ENCODE data around the gene ANKS1A.
"Not testable (repeated sequence)": the region's sequence is repeated elsewhere in the genome, so short reads cannot be mapped to it uniquely, and the experiment has no call there.

Gene ANKS1A

GRCh38 chr6:35099116-35099515 lies 210.1 kb downstream of the ANKS1A start:
- H3K27ac ChIP-seq (ENCODE audit: low read depth, low read length): no peak overlapping the region
- H3K27me3 ChIP-seq (ENCODE audit: insufficient read depth, low read length): no peaks in the 10 kb centered on the region
- 95% methylated on average over 5 of the region's 5 CpGs for WGBS
- H3K4me1 ChIP-seq (ENCODE audit: insufficient read depth, low read length): peaks cover 22% of the 10 kb centered on the region
- no peak overlapping the region for H3K9ac ChIP-seq (ENCODE audit: low read depth, low read length)
- no peaks in the 10 kb centered on the region for H3K9me3 ChIP-seq (ENCODE audit: insufficient read depth, low read depth, low read length)
- H3K4me3 ChIP-seq (ENCODE audit: low read length): no peak overlapping the region
- no peaks in the 10 kb centered on the region for H3K36me3 ChIP-seq (ENCODE audit: insufficient read depth, low read length)

- no peaks in the 10 kb centered on the region; the same call in 1 of the 2 replicates for H3K9me3 ChIP-seq (ENCODE audit: insufficient read depth, low read depth, low read length)
- H3K36me3 ChIP-seq (ENCODE audit: insufficient read depth, low read length): no peaks in the 10 kb centered on the region
- H3K27ac ChIP-seq (ENCODE audit: low read depth, low read length): no peak overlapping the region
- H3K4me1 ChIP-seq (ENCODE audit: insufficient read depth, low read length): no peaks in the 10 kb centered on the region
- H3K4me3 ChIP-seq (ENCODE audit: low read length): no peak overlapping the region
- no peaks in the 10 kb centered on the region for H3K27me3 ChIP-seq (ENCODE audit: insufficient read depth, low read length)
- no peak overlapping the region for H3K9ac ChIP-seq (ENCODE audit: low read depth, low read length)
- 95% methylated on average over 3 of the region's 3 CpGs for WGBS
Observed at GRCh38 chr6:35105078-35105477, 216.0 kb downstream of the ANKS1A start.

- H3K27ac ChIP-seq (ENCODE audit: low read depth, low read length); H3K36me3 ChIP-seq (ENCODE audit: insufficient read depth, low read length); H3K4me3 ChIP-seq (ENCODE audit: low read length); H3K9ac ChIP-seq (ENCODE audit: low read depth, low read length); H3K4me1 ChIP-seq (ENCODE audit: insufficient read depth, low read length); H3K27me3 ChIP-seq (ENCODE audit: insufficient read depth, low read length); H3K9me3 ChIP-seq (ENCODE audit: insufficient read depth, low read depth, low read length): not testable (repeated sequence)
- 93% methylated on average over 6 of the region's 6 CpGs for WGBS
Observed at GRCh38 chr6:35106061-35106460, 217.0 kb downstream of the ANKS1A start.

- H3K9me3 ChIP-seq (ENCODE audit: insufficient read depth, low read depth, low read length); H3K4me3 ChIP-seq (ENCODE audit: low read length); H3K27ac ChIP-seq (ENCODE audit: low read depth, low read length); H3K36me3 ChIP-seq (ENCODE audit: insufficient read depth, low read length); H3K4me1 ChIP-seq (ENCODE audit: insufficient read depth, low read length); H3K9ac ChIP-seq (ENCODE audit: low read depth, low read length); H3K27me3 ChIP-seq (ENCODE audit: insufficient read depth, low read length): not testable (repeated sequence)
- 87% methylated on average over 8 of the region's 8 CpGs for WGBS
Observed at GRCh38 chr6:35107208-35107607, 218.2 kb downstream of the ANKS1A start.

- H3K27ac ChIP-seq (ENCODE audit: low read depth, low read length); H3K4me3 ChIP-seq (ENCODE audit: low read length); H3K9me3 ChIP-seq (ENCODE audit: insufficient read depth, low read depth, low read length); H3K4me1 ChIP-seq (ENCODE audit: insufficient read depth, low read length); H3K36me3 ChIP-seq (ENCODE audit: insufficient read depth, low read length); H3K27me3 ChIP-seq (ENCODE audit: insufficient read depth, low read length); H3K9ac ChIP-seq (ENCODE audit: low read depth, low read length): not testable (repeated sequence)
- WGBS: 95% methylated on average over 5 of the region's 5 CpGs
Observed at GRCh38 chr6:35107761-35108160, 218.7 kb downstream of the ANKS1A start.

- H3K9ac ChIP-seq (ENCODE audit: low read depth, low read length): no peak overlapping the region
- no peak overlapping the region for H3K27ac ChIP-seq (ENCODE audit: low read depth, low read length)
- no peaks in the 10 kb centered on the region for H3K4me1 ChIP-seq (ENCODE audit: insufficient read depth, low read length)
- H3K9me3 ChIP-seq (ENCODE audit: insufficient read depth, low read depth, low read length): no peaks in the 10 kb centered on the region; the same call in 1 of the 2 replicates
- 85% methylated on average over 2 of the region's 2 CpGs for WGBS
- H3K36me3 ChIP-seq (ENCODE audit: insufficient read depth, low read length): no peaks in the 10 kb centered on the region
- no peak overlapping the region for H3K4me3 ChIP-seq (ENCODE audit: low read length)
- no peaks in the 10 kb centered on the region for H3K27me3 ChIP-seq (ENCODE audit: insufficient read depth, low read length)
Observed at GRCh38 chr6:35108309-35108885, 219.3 kb downstream of the ANKS1A start.

GRCh38 chr6:35120746-35121145 lies 231.7 kb downstream of the ANKS1A start:
- peaks cover 5% of the 10 kb centered on the region for H3K9me3 ChIP-seq (ENCODE audit: insufficient read depth, low read depth, low read length)
- 93% methylated on average over 1 of the region's 2 CpGs for WGBS
- no peaks in the 10 kb centered on the region for H3K36me3 ChIP-seq (ENCODE audit: insufficient read depth, low read length)
- H3K9ac ChIP-seq (ENCODE audit: low read depth, low read length): no peak overlapping the region
- no peak overlapping the region for H3K27ac ChIP-seq (ENCODE audit: low read depth, low read length)
- no peaks in the 10 kb centered on the region for H3K27me3 ChIP-seq (ENCODE audit: insufficient read depth, low read length)
- no peak overlapping the region for H3K4me3 ChIP-seq (ENCODE audit: low read length)
- no peaks in the 10 kb centered on the region for H3K4me1 ChIP-seq (ENCODE audit: insufficient read depth, low read length)

GRCh38 chr6:35124356-35124755 lies 235.3 kb downstream of the ANKS1A start:
- H3K9ac ChIP-seq (ENCODE audit: low read depth, low read length): no peak overlapping the region
- no peaks in the 10 kb centered on the region; the same call in 1 of the 2 replicates for H3K4me1 ChIP-seq (ENCODE audit: insufficient read depth, low read length)
- H3K27me3 ChIP-seq (ENCODE audit: insufficient read depth, low read length): no peaks in the 10 kb centered on the region
- no peak overlapping the region for H3K27ac ChIP-seq (ENCODE audit: low read depth, low read length)
- no peaks in the 10 kb centered on the region for H3K36me3 ChIP-seq (ENCODE audit: insufficient read depth, low read length)
- H3K9me3 ChIP-seq (ENCODE audit: insufficient read depth, low read depth, low read length): peaks cover 5% of the 10 kb centered on the region
- H3K4me3 ChIP-seq (ENCODE audit: low read length): no peak overlapping the region
- 100% methylated on average over 1 of the region's 1 CpG for WGBS

GRCh38 chr6:35128042-35128441 lies 239.0 kb downstream of the ANKS1A start:
- Histone ChIP-seq H3K4me3 (ENCODE audit: low read length) (no peak overlapping the region), H3K27me3 (ENCODE audit: insufficient read depth, low read length) (no peaks in the 10 kb centered on the region), H3K4me1 (ENCODE audit: insufficient read depth, low read length) (no peaks in the 10 kb centered on the region; the same call in 1 of the 2 replicates), H3K9me3 (ENCODE audit: insufficient read depth, low read depth, low read length) (peaks cover 2% of the 10 kb centered on the region), H3K9ac (ENCODE audit: low read depth, low read length) (no peak overlapping the region), H3K27ac (ENCODE audit: low read depth, low read length) (no peak overlapping the region), H3K36me3 (ENCODE audit: insufficient read depth, low read length) (no peaks in the 10 kb centered on the region)
- whole genome bisulfite sequencing: 81% methylated on average over 4 of the region's 4 CpGs

GRCh38 chr6:35128496-35128895 lies 239.4 kb downstream of the ANKS1A start:
- Histone ChIP-seq H3K27me3 (ENCODE audit: insufficient read depth, low read length) (no peaks in the 10 kb centered on the region), H3K27ac (ENCODE audit: low read depth, low read length) (no peak overlapping the region), H3K9me3 (ENCODE audit: insufficient read depth, low read depth, low read length) (no peaks in the 10 kb centered on the region), H3K9ac (ENCODE audit: low read depth, low read length) (no peak overlapping the region), H3K4me3 (ENCODE audit: low read length) (no peak overlapping the region), H3K36me3 (ENCODE audit: insufficient read depth, low read length) (no peaks in the 10 kb centered on the region), H3K4me1 (ENCODE audit: insufficient read depth, low read length) (no peaks in the 10 kb centered on the region; the same call in 1 of the 2 replicates)
- WGBS: 85% methylated on average over 3 of the region's 3 CpGs

GRCh38 chr6:35136185-35136584 lies 247.1 kb downstream of the ANKS1A start:
- no peak overlapping the region for H3K4me3 ChIP-seq (ENCODE audit: low read length)
- no peak overlapping the region for H3K9ac ChIP-seq (ENCODE audit: low read depth, low read length)
- 95% methylated on average over 2 of the region's 4 CpGs for WGBS
- no peaks in the 10 kb centered on the region for H3K36me3 ChIP-seq (ENCODE audit: insufficient read depth, low read length)
- H3K27ac ChIP-seq (ENCODE audit: low read depth, low read length): no peak overlapping the region
- H3K27me3 ChIP-seq (ENCODE audit: insufficient read depth, low read length): no peaks in the 10 kb centered on the region
- H3K4me1 ChIP-seq (ENCODE audit: insufficient read depth, low read length): no peaks in the 10 kb centered on the region
- H3K9me3 ChIP-seq (ENCODE audit: insufficient read depth, low read depth, low read length): no peaks in the 10 kb centered on the region

- not testable (repeated sequence) for H3K4me3 ChIP-seq (ENCODE audit: low read length); H3K27me3 ChIP-seq (ENCODE audit: insufficient read depth, low read length); H3K9me3 ChIP-seq (ENCODE audit: insufficient read depth, low read depth, low read length); H3K36me3 ChIP-seq (ENCODE audit: insufficient read depth, low read length); H3K9ac ChIP-seq (ENCODE audit: low read depth, low read length); H3K4me1 ChIP-seq (ENCODE audit: insufficient read depth, low read length); H3K27ac ChIP-seq (ENCODE audit: low read depth, low read length)
- WGBS: 98% methylated on average over 2 of the region's 3 CpGs
Observed at GRCh38 chr6:35138191-35138590, 249.1 kb downstream of the ANKS1A start.
